Stimulated activated naive CD8-positive, alpha-beta T cell treated with anti-CD3 and anti-CD28 coated beads, Interleukin-15, amount 100 ng/mL, for 72 hours (primary cell): Measurements from ENCODE around the gene TACC3.

Experiments used
- ATAC-seq: fragments of 150-1000 bp; cut with Tn5 transposase; 2 replicates; pipeline ENCODE4 v1.10.0; 2021; ENCODE audit warnings: mild to moderate bottlenecking, moderate library complexity
- DNase-seq, 2 donors: peaks; one replicate each; pipeline ENCODE4 v3.0.0; 2021 to 2022
- H3K27ac Mint-ChIP-seq, 2 donors: one replicate each; pipeline ENCODE4 v1.8.0; 2022; ENCODE audit warnings: mild to moderate bottlenecking in 2 of 2, mixed read lengths in 2 of 2, moderate library complexity in 2 of 2
- H3K27me3 Mint-ChIP-seq: one replicate; pipeline ENCODE4 v1.8.0; 2022; ENCODE audit warnings: mixed read lengths
- H3K4me1 Mint-ChIP-seq: one replicate; pipeline ENCODE4 v1.8.0; 2022; ENCODE audit warnings: mild to moderate bottlenecking, mixed read lengths
- H3K4me3 Mint-ChIP-seq, 2 donors: one replicate each; pipeline ENCODE4 v1.8.0; 2022; ENCODE audit warnings: mild to moderate bottlenecking in 2 of 2, mixed read lengths in 2 of 2, moderate library complexity in 1 of 2
- H3K9me3 Mint-ChIP-seq, 2 donors: one replicate each; pipeline ENCODE4 v1.8.0; 2022; ENCODE audit warnings: mixed read lengths in 2 of 2

TACC3 gene

DNA sequence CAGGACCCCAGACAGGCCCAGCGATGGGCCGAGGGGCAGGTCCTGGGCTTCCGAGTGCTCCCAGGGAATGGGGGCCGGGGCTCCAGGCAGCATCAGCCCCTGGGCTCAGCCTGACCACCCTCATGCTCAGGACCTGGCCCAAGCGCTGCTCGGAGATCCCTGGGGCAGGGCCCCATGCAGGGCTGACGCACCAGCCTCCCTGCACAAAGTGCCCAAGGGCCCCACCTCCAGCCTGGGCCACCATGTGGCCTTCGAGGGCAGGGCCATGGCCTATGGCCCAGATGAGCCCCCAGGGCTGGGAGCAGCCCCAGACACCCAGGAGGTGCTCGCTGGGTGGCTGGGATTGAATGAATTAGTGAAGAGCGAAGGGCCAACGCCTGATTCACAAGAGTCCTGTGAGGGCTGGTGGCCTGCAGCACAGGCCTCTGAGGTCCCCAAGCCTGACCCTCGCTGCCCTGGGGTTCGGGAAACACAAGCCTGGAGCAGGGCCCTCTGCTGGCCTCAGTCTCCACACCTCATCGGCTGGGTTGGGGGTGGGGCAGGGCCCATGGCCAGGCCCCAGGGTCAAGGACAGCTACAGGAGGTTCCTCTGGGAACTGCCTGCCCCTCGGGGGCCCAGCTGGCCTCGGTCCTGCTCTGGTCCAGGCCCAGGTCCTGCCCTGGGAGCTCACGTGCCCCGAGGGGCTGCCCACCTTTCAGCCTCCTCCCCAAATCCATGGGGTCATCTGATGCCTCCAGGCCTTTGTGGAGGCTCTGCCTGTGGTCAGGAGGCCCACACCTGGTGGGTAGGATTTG is 58.5 kb downstream of the TACC3 start:
- DNase-seq (no peak), ATAC-seq (no peak)
- no peaks in the 10 kb centered on the region for H3K9me3 Mint-ChIP-seq
- no peak overlapping the region for H3K4me3 Mint-ChIP-seq
- H3K27ac Mint-ChIP-seq, result no peak overlapping the region
- no peaks in the 10 kb centered on the region for H3K27me3 Mint-ChIP-seq
- no peaks in the 10 kb centered on the region for H3K4me1 Mint-ChIP-seq

DNA sequence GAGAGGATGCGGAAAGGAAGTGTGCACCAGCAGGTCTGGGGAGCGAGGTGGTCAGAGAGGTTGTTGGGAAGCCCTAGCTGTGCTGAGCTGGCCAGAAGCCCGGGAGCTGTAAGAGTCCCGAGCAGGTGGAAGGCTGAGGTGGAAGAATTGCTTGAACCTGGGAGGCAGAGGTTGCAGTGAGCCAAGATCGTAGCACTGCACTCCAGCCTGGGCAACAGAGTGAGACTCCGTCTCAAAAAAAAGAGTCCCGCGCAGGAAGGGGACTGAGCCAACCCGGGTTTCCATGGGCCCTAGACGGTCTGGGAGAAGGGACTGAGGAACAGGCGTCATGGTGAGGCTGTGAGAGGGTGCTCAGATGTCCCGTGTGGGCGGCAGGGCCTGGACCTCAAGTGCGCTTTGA is 59.1 kb downstream of the TACC3 start:
- no peaks in the 10 kb centered on the region for H3K9me3 Mint-ChIP-seq
- ATAC-seq, result no peak
- H3K4me3 Mint-ChIP-seq, result no peak overlapping the region

DNA sequence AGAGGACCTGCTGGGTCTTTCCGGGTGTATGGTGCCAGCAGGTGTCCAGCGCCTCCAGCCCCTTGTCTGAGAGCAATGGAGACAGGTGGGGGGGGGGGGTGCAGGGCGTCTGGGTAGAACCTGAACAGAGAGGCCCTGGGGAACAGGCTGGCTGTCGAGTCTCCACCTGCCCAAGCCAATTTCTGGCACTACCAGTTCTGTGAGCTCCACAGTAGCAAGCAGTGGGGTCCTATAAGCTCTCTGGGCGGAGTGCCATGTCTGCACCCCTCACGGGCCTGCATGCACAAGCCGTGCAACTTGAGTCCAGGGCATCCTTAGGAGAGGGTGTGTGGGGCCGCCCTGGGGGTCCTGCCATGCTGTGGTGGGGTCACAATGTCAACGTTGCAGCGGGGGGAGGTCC is 61.7 kb downstream of the TACC3 start:
- no peak for DNase-seq
- H3K9me3 Mint-ChIP-seq, result no peaks in the 10 kb centered on the region
- H3K4me1 Mint-ChIP-seq, result no peaks in the 10 kb centered on the region
- no peak overlapping the region for H3K4me3 Mint-ChIP-seq
- H3K27me3 Mint-ChIP-seq, result no peaks in the 10 kb centered on the region
- no peak for ATAC-seq
- H3K27ac Mint-ChIP-seq, result no peak overlapping the region

More for the DNA sequence above, 59.1 kb downstream of the TACC3 start:
- Mint-ChIP-seq H3K4me1 (no peaks in the 10 kb centered on the region), H3K27ac (no peak overlapping the region), H3K27me3 (no peaks in the 10 kb centered on the region)
- no peak for DNase-seq

GRCh38 chr4:1783970-1784369 is 62.6 kb downstream of the TACC3 start:
- ATAC-seq (no peak), DNase-seq (no peak)
- Mint-ChIP-seq H3K4me3 (no peak overlapping the region), H3K9me3 (no peaks in the 10 kb centered on the region), H3K27me3 (no peaks in the 10 kb centered on the region), H3K27ac (no peak overlapping the region), H3K4me1 (no peaks in the 10 kb centered on the region)

GRCh38 chr4:1784395-1784788 is 63.1 kb downstream of the TACC3 start:
- no peak for DNase-seq
- no peak overlapping the region for H3K27ac Mint-ChIP-seq
- H3K9me3 Mint-ChIP-seq, result no peaks in the 10 kb centered on the region
- H3K4me3 Mint-ChIP-seq, result no peak overlapping the region
- no peak for ATAC-seq
- H3K4me1 Mint-ChIP-seq, result no peaks in the 10 kb centered on the region
- H3K27me3 Mint-ChIP-seq, result no peaks in the 10 kb centered on the region

DNA sequence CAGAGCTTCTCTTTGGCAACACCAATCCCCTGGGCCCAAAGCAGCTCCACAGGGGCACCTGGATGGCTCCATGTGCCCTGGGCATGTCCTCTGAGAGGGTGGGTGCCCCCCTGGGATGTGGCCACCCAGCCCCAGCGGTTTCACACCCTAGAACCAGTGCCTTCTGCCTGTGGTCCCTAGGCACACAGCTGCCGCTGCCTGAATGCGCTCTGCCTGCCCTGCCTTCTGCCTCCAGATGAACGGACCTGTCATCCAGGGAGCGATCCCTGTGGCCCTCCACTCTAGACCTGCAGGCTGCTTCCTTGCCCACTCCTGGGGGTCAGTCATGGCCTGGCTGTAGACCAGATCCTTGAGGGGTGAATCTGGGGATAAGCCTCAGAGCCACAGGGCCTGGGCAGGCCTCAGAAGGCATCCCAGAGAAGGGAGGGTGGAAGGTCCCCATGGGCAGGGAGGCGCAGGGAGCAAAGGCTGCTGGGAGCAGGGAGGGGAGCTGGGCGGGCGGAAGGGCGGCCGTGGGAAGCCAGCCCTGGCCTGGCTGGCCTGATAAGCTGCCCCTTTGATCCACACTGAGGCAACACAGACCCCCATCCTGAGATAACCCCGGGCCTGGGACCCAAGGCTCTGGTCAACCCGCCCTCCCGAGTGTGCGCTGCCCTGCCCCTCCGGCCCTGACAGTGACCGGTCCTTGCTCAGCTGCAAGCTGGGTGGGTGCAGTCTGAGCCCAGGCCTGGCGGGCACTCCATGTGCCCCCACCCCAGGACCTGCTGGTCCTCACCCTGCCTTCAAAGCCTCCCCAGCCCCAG is 63.7 kb downstream of the TACC3 start:
- H3K27ac Mint-ChIP-seq, result peak overlapping the region in 1 of 2 donors; percentile 78
- ATAC-seq (peak; percentile 7), DNase-seq (no peak)
- no peaks in the 10 kb centered on the region for H3K9me3 Mint-ChIP-seq
- H3K4me3 Mint-ChIP-seq, result no peak overlapping the region
- no peaks in the 10 kb centered on the region for H3K4me1 Mint-ChIP-seq
- no peaks in the 10 kb centered on the region for H3K27me3 Mint-ChIP-seq

- H3K27me3 Mint-ChIP-seq, result peaks cover under 1% of the 10 kb centered on the region
- H3K4me1 Mint-ChIP-seq, result no peaks in the 10 kb centered on the region
- no peaks in the 10 kb centered on the region for H3K9me3 Mint-ChIP-seq
- H3K27ac Mint-ChIP-seq, result no peak overlapping the region
- H3K4me3 Mint-ChIP-seq, result no peak overlapping the region
- peak; percentile 14 for ATAC-seq
- DNase-seq, result no peak
Measured at GRCh38 chr4:1785592-1785991, 64.3 kb downstream of the TACC3 start.

- Mint-ChIP-seq H3K27ac (no peak overlapping the region), H3K9me3 (no peaks in the 10 kb centered on the region), H3K4me1 (no peaks in the 10 kb centered on the region), H3K27me3 (peaks cover 12% of the 10 kb centered on the region), H3K4me3 (no peak overlapping the region)
- no peak for ATAC-seq
- DNase-seq, result no peak
Measured at GRCh38 chr4:1786544-1787362, 65.4 kb downstream of the TACC3 start.

DNA sequence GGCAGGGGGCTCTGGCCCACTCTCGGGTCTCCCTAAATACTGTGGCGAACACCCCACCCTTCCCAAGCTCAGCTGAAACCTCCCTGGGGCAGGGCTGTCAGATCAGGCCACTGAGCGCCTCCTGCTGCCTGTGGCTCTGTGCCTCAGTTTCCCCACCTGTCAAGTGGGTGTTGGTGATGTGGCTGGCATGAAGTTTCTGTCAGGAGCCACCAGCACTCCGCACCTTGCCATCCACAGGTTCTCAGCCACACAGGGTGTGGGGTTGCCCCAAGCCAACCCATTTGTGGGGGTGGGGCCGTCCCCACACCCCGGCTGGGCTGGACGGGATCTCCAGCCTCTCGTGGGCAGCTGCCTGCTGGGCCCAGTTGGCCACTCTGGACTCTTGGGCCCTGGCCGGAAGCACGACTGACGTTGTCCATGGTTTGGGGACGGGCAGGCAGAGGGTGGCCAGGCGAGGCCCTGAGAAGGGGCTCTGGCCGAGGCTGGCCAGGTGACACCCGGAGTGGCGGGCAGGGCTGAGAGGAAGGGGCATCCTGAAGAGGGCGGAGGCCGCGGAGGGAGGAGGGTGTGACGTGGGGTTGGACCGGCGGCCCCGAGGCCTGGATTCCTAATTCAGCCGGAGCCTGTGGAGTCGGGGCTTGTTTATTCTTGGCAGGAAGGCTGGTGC is 66.2 kb downstream of the TACC3 start:
- H3K4me3 Mint-ChIP-seq, result no peak overlapping the region
- H3K4me1 Mint-ChIP-seq, result no peaks in the 10 kb centered on the region
- ATAC-seq (no peak), DNase-seq (no peak)
- peaks cover 20% of the 10 kb centered on the region for H3K27me3 Mint-ChIP-seq
- H3K27ac Mint-ChIP-seq, result no peak overlapping the region
- H3K9me3 Mint-ChIP-seq, result no peaks in the 10 kb centered on the region

GRCh38 chr4:1788254-1788973 is 67.1 kb downstream of the TACC3 start:
- no peaks in the 10 kb centered on the region for H3K9me3 Mint-ChIP-seq
- H3K27ac Mint-ChIP-seq, result no peak overlapping the region
- DNase-seq (no peak), ATAC-seq (no peak)
- peaks cover 22% of the 10 kb centered on the region for H3K27me3 Mint-ChIP-seq
- H3K4me3 Mint-ChIP-seq, result no peak overlapping the region
- no peaks in the 10 kb centered on the region for H3K4me1 Mint-ChIP-seq

- no peaks in the 10 kb centered on the region for H3K9me3 Mint-ChIP-seq
- H3K4me3 Mint-ChIP-seq, result no peak overlapping the region
- DNase-seq, result no peak
- H3K4me1 Mint-ChIP-seq, result no peaks in the 10 kb centered on the region
- H3K27me3 Mint-ChIP-seq, result peaks cover 22% of the 10 kb centered on the region
- H3K27ac Mint-ChIP-seq, result no peak overlapping the region
- ATAC-seq, result no peak
Measured at GRCh38 chr4:1789552-1789951, 68.2 kb downstream of the TACC3 start.

DNA sequence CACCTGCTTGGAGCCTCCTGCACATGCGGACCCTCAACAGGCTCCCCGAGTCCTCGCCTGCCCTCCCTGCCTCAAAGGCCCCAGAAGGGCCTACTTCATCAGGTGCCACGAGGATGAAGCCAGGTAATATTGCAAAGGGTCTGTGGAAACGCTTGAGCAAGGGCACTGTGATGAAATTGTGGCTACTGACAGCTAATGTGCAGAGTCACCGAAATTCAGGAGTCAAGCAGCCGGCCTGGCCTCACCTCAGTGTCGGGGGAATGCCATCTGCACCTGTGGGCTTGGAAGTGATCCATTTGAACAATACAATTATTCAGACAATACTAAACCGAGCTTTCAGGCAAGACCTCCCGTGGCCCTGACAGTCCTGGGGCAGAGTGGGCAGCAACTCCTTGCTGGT is 68.7 kb downstream of the TACC3 start:
- ATAC-seq (no peak), DNase-seq (no peak)
- H3K9me3 Mint-ChIP-seq, result no peaks in the 10 kb centered on the region
- no peaks in the 10 kb centered on the region for H3K4me1 Mint-ChIP-seq
- H3K4me3 Mint-ChIP-seq, result no peak overlapping the region
- H3K27me3 Mint-ChIP-seq, result peaks cover 22% of the 10 kb centered on the region
- no peak overlapping the region for H3K27ac Mint-ChIP-seq

DNA sequence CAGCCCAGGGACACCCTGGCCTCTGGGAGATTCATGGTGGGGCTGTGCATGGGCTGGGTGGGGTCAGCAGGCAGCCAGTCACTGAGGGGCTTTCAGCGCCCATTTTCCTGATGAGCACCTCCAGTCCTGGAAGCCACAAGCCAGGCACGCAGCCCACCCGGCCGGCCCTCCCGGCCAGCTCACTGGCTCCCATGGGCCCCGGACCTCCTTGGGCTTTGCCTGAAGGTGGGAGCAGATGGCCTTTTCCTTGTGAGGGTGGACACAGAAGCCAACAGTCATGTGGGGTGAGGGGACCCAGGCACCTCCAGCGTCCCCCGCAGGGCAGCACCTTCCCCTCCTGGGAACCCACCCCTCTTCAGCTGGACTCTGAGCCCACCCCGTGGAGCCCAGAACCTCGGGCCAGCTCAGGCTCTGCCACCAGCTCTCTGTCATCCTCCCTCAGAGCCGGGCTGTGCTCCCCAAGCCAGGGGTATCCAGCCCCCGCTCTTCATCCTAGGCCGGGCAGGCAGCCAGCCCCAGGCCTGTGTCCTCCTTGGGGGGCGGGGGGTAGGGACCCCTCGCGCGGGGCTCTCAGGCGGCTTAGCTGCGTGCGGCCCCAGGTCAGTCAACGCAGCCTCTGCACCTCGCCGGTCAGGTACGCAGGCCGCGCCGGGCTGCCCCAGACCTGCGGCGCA is 71.0 kb downstream of the TACC3 start:
- H3K9me3 Mint-ChIP-seq, result no peaks in the 10 kb centered on the region
- no peak overlapping the region for H3K4me3 Mint-ChIP-seq
- H3K4me1 Mint-ChIP-seq, result no peaks in the 10 kb centered on the region
- DNase-seq, result no peak
- H3K27me3 Mint-ChIP-seq, result peaks cover 43% of the 10 kb centered on the region
- no peak overlapping the region for H3K27ac Mint-ChIP-seq
- ATAC-seq, result peak; percentile 3

DNA sequence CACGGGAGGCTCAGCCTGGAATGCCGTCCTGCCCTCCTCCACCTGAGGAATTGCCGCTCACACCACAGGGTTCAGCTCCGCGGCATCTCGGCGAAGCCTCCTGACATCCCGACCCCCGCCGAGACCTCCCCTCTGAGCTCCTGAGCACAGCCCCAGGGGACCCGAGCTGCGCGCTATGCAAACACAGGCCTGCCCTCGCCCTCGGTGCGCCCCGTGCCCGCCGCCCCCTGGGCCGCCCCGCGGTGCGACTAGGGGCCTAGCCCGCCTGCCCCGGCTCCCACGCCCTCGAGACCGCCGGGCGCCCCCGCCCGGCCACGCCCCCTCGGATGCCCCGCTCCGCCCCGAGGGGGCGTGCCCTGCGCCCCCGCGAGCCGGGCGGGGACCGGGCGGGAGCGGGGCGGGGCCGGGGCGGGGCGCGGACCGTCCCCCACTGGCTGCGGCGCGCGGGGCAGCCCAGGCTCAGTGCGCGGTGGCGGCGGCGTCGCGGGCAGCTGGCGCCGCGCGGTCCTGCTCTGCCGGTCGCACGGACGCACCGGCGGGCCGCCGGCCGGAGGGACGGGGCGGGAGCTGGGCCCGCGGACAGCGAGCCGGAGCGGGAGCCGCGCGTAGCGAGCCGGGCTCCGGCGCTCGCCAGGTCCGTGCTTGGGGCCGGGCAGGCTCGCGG is 71.6 kb downstream of the TACC3 start, which contains the start of gene FGFR3:
Gene FGFR3 (plus strand): TSS at position 462 of the 664 bp plus-strand sequence. CDS start 642 bp downstream, outside the sequence.
- no peak within 1 kb of the TSS for H3K27ac Mint-ChIP-seq
- ATAC-seq (peak; percentile 74), DNase-seq (peak; percentile 31 to 46)
- peaks cover 49% of the 10 kb centered on the region for H3K27me3 Mint-ChIP-seq
- peak within 1 kb of the TSS; percentile 18 to 19 for H3K4me3 Mint-ChIP-seq
- no peaks in the 10 kb centered on the region for H3K4me1 Mint-ChIP-seq
- H3K9me3 Mint-ChIP-seq, result no peaks in the 10 kb centered on the region
